HUES64 (cell line): Measurements from ENCODE around the gene PAQR9.
A peak's percentile ranks its signal among the peaks of the same experiment; 100 is the strongest.

Source experiments
- H3K27ac ChIP-seq: 2 replicates; pipeline ENCODE4 v1.7.0; 2013; ENCODE audit warnings: low read depth, low read length, inconsistent platforms
- H3K27me3 ChIP-seq: 2 replicates; pipeline ENCODE4 v1.6.1; 2013; ENCODE audit warnings: mild to moderate bottlenecking, low read length; ENCODE audit not compliant: insufficient read depth
- H3K36me3 ChIP-seq: 2 replicates; pipeline ENCODE4 v1.6.1; 2013; ENCODE audit warnings: mild to moderate bottlenecking, low read length; ENCODE audit not compliant: insufficient read depth
- H3K4me1 ChIP-seq: 2 replicates; pipeline ENCODE4 v1.6.1; 2013; ENCODE audit warnings: mild to moderate bottlenecking, low read length, moderate library complexity; ENCODE audit not compliant: insufficient read depth
- H3K4me3 ChIP-seq: 2 replicates; pipeline ENCODE4 v1.5.1; 2013; ENCODE audit warnings: mild to moderate bottlenecking, low read length, moderate library complexity
- H3K9ac ChIP-seq: 2 replicates; pipeline ENCODE4 v1.6.1; 2013; ENCODE audit warnings: mild to moderate bottlenecking, low read depth, low read length
- H3K9me3 ChIP-seq: 2 replicates; pipeline ENCODE4 v1.6.1; 2013; ENCODE audit warnings: low read depth, low read length; ENCODE audit not compliant: insufficient read depth
- WGBS: fragments of 150-250, 120-280 bp; methylation state at CpG from one replicate; pipeline ENCODE4 v1.1.7; 2013; ENCODE audit warnings: missing lambda C conversion rate; 5-methylcytosine and 5-hydroxymethylcytosine counted together

Gene PAQR9

DNA sequence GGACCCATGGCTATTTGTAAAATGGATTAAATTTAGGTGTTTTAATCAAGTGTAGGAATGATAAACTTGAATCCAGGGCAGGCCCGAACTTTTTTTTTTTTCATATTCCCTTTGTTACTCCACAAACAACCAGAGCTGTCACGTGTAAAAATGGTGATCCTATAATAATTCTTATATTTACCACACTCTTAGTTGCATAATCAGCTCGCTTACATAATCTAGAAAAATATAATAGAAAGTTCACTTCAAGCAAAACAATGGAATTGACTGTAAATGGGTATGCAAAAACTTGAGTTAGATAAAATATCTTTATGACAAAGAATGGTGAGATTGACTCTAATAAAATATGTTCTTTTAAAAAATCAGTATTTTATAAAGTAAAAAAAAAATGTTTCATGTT is 2.1 kb upstream of the PAQR9 start:
- WGBS = 100% methylated on average over 1 of the region's 3 CpGs
- no peak overlapping the region for H3K27ac ChIP-seq
- peaks cover 44% of the 10 kb centered on the region for H3K27me3 ChIP-seq
- H3K4me3 ChIP-seq = no peak overlapping the region
- H3K9ac ChIP-seq = no peak overlapping the region
- H3K4me1 ChIP-seq = peaks cover 7% of the 10 kb centered on the region; the same call in 1 of the 2 replicates
- no peaks in the 10 kb centered on the region for H3K9me3 ChIP-seq
- no peaks in the 10 kb centered on the region for H3K36me3 ChIP-seq

DNA sequence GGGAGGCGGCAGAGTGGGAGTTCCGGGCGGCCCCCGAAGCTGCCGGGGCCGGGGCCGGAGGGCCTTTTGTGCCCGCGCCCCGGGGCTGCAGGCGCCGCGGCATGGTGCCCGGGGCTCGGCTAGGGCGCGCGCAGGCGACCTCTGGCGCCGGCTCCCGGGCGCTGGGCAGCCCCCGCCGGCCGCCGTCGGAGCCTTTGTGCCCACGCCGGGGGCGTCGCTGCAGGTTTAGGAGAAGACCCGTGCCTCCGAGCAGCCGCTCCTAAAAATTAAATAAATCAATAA is 299 bp downstream of the PAQR9 start:
- no peaks in the 10 kb centered on the region for H3K9me3 ChIP-seq
- H3K27me3 ChIP-seq = peaks cover 44% of the 10 kb centered on the region
- peak overlapping the region; percentile 71 for H3K9ac ChIP-seq
- H3K27ac ChIP-seq = no peak overlapping the region
- peak overlapping the region; percentile 67 for H3K4me3 ChIP-seq
- no peaks in the 10 kb centered on the region for H3K36me3 ChIP-seq
- H3K4me1 ChIP-seq = peaks cover 7% of the 10 kb centered on the region; the same call in 1 of the 2 replicates
- under 1% methylated on average over 35 of the region's 35 CpGs for WGBS

DNA sequence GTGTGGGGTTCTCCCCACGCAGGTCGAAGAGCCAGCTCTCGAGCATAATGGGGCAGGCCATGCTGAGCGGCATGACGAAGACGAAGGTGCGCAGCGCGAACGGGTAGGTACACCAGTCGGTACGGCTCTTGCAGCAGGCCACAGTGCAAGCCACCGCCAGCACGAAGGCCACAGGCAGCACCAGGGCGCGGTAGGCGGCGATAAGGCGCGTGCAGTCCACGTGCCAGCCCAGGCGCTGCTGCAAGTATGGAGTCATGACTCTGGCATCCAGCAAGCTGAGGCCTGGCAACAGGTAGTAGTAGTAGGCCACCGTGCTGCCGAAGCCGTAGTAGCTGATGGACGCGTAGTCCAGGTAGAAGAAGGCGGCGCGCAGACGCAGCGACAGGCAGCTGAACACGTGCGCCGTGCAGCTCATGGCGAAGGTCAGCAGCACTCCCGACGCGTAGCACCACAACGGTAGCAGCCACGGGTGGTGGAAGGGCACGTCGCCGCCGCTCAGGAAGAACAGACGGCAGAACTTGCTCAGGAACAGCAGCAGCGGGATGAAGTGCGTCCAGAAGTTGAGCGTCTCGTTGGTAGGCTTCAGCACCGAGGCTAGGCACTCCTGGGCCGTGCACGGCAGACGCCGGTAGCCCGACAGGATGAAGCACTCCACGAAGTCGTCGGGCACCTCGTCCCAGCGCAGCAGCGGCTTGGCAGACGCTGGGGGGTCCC is 797 bp downstream of the PAQR9 start:
- WGBS = 61% methylated on average over 63 of the region's 63 CpGs
- no peaks in the 10 kb centered on the region for H3K36me3 ChIP-seq
- peaks cover 44% of the 10 kb centered on the region for H3K27me3 ChIP-seq
- H3K4me1 ChIP-seq = peaks cover 7% of the 10 kb centered on the region; the same call in 1 of the 2 replicates
- H3K4me3 ChIP-seq = peak overlapping the region; percentile 67
- peak overlapping the region; percentile 71 for H3K9ac ChIP-seq
- no peak overlapping the region for H3K27ac ChIP-seq
- H3K9me3 ChIP-seq = no peaks in the 10 kb centered on the region

DNA sequence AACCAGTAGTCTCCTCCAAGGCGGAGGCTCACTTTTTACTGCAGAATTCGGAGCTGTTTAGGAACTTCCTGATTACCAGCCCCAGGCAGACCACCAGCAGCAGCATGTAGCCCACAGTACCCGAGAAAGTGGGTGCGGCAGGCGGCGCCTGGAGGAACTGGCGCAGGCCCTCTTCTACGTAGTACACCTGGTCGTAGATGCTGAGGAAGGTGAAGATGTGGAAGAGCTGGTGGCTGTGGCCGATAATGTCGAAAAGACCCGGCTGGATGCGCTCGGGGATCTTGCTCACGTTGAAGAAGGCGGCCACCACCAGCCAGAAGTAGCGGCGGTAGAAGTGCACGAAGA is 1.3 kb downstream of the PAQR9 start:
- WGBS = 95% methylated on average over 19 of the region's 19 CpGs
- H3K4me3 ChIP-seq = no peak overlapping the region
- no peak overlapping the region for H3K27ac ChIP-seq
- no peaks in the 10 kb centered on the region for H3K9me3 ChIP-seq
- peaks cover 7% of the 10 kb centered on the region; the same call in 1 of the 2 replicates for H3K4me1 ChIP-seq
- H3K27me3 ChIP-seq = peaks cover 44% of the 10 kb centered on the region
- no peaks in the 10 kb centered on the region for H3K36me3 ChIP-seq
- no peak overlapping the region for H3K9ac ChIP-seq

DNA sequence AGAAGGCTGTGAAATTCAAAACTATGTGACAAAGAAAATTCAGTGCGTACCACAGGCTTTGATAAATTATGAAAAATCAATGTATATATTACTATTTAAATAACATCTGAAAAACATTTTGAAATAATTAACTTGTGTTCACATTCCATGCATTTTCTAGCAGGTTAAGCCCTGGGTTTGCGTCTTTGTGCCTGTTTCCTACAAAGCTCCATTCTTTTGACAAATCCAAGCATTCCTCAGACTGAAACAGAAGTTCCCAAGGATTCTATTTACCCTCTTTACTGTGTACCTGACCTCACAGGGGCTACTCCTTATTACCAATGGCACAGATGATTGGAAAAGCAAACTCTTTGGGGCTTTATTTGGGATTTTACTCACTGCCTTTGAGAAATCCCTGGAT is 1.9 kb downstream of the PAQR9 start:
- Histone ChIP-seq H3K4me1 (peaks cover 7% of the 10 kb centered on the region; the same call in 1 of the 2 replicates), H3K27me3 (peaks cover 43% of the 10 kb centered on the region), H3K27ac (no peak overlapping the region), H3K9ac (no peak overlapping the region), H3K36me3 (no peaks in the 10 kb centered on the region), H3K4me3 (no peak overlapping the region), H3K9me3 (no peaks in the 10 kb centered on the region)
- WGBS = 84% methylated on average over 1 of the region's 2 CpGs

DNA sequence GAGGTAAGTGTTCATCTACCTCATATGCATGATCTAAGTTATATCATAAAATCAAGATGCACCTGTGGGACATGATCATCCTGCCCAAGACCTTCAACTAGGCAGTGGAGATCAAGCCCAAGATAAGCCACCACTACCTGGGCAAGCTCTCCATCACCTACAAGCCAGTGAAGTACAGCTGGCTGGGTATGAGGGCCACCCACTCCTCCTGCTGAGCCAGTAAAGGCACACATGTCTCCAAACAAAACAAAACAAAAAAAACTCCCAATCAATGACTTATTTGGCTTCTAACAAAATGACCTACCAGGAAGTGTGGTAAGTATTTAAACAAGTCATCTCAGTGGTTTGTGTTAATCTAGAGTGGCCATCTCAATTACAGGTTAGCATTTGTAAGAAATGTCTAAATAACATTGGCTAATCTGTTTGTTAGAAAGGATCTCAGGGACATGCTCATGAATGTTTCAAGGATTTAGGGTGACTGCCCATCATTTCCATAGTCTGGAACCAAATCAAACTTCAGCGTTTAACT is 3.1 kb downstream of the PAQR9 start:
- Histone ChIP-seq H3K9ac (no peak overlapping the region), H3K4me1 (peaks cover 7% of the 10 kb centered on the region; the same call in 1 of the 2 replicates), H3K36me3 (no peaks in the 10 kb centered on the region), H3K4me3 (no peak overlapping the region), H3K27me3 (peaks cover 36% of the 10 kb centered on the region), H3K27ac (no peak overlapping the region), H3K9me3 (no peaks in the 10 kb centered on the region)
- 88% methylated on average over 1 of the region's 1 CpG for WGBS

DNA sequence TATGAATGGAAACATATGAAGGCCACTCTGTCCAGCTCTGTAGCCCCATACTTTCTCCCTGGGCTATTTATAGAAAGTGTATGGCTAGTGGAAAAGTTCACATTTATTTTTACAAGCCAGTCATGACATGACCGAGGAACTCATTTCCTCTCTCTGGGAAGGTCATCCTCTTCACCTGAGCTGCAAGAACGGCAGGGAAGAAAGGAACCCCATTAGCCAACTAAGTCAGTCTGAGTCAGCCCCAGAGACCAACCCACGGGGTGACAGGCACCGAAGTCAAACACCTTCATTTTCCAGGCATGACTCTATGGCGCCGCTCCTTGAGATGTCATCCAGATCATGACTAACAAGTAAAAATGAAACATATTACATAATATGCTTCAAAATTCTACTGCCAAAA is 4.8 kb downstream of the PAQR9 start:
- 88% methylated on average over 6 of the region's 6 CpGs for WGBS
- Histone ChIP-seq H3K4me3 (no peak overlapping the region), H3K9ac (no peak overlapping the region), H3K36me3 (no peaks in the 10 kb centered on the region), H3K9me3 (no peaks in the 10 kb centered on the region), H3K4me1 (peaks cover 7% of the 10 kb centered on the region; the same call in 1 of the 2 replicates), H3K27me3 (peaks cover 21% of the 10 kb centered on the region), H3K27ac (no peak overlapping the region)

DNA sequence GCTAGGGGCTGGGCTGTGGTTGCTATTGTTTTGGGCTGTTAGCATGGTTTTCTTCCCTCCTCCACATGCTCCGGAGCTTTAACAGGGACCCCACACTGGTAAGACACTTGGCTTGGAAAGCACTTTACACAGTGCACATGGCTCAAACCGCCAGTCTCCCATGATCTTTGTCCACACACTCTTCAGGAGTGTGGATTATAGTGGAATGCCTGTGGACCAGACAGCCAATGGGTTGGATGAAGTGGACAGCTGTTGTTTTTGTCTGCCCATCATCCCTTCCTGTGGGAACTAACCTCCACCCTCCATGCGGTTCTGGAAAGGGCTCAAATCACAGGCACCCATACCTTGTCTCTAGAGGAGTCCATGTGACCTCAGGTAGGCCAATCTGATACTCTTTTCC is 10.0 kb downstream of the PAQR9 start:
- no peaks in the 10 kb centered on the region for H3K27me3 ChIP-seq
- WGBS = 93% methylated on average over 3 of the region's 3 CpGs

DNA sequence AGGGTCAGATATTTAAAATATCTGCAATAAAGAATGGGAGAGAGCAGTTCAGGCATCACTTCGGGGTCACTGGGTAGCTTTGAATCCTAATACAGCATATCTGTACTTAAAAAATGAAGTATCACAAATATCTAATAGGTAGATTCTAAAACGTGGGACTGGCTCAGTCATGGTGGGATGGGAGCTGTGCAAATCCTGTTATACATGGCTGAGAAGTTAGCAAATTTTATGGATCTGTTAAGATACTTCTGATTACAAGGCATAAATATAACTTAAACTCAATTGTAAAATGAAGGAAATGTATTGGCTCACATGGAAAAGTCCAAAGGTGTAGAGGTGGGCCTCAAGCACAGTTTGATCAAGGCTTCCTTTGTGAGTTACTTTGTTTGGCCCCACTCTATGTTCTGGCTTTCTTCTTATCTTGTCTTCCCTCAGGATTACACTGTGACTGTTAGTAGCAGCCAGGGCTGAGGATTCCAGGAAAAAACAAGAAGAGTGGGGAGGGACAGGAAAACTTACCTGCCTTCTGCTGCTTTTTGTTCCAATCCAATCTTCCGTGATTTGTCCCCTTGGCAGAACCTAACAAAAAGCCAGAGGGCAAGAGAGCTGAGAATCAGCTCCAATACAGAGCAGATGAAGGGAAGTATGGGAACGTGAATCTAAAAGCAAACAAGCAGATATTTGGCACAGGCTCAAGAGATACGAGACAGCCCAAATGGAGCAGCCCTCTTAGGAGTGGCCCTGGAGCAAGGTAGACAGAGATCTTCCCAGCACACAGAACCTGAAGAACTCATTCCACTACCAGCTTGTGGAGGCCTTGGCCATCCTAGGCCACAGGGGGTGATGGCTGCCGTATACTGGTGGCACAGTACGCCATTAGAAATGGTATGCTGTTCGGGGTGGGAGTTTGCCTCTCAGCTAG is 10.9 kb downstream of the PAQR9 start:
- H3K4me1 ChIP-seq = peaks cover 17% of the 10 kb centered on the region; the same call in 1 of the 2 replicates
- H3K27me3 ChIP-seq = no peaks in the 10 kb centered on the region
- H3K9me3 ChIP-seq = no peaks in the 10 kb centered on the region
- no peaks in the 10 kb centered on the region for H3K36me3 ChIP-seq
- no peak overlapping the region for H3K27ac ChIP-seq
- H3K9ac ChIP-seq = no peak overlapping the region
- WGBS = 83% methylated on average over 8 of the region's 8 CpGs
- no peak overlapping the region for H3K4me3 ChIP-seq

More for the DNA sequence above, 10.0 kb downstream of the PAQR9 start:
- H3K27ac ChIP-seq = no peak overlapping the region
- peaks cover 17% of the 10 kb centered on the region; the same call in 1 of the 2 replicates for H3K4me1 ChIP-seq
- no peaks in the 10 kb centered on the region for H3K9me3 ChIP-seq
- no peaks in the 10 kb centered on the region for H3K36me3 ChIP-seq
- H3K4me3 ChIP-seq = no peak overlapping the region
- no peak overlapping the region for H3K9ac ChIP-seq

DNA sequence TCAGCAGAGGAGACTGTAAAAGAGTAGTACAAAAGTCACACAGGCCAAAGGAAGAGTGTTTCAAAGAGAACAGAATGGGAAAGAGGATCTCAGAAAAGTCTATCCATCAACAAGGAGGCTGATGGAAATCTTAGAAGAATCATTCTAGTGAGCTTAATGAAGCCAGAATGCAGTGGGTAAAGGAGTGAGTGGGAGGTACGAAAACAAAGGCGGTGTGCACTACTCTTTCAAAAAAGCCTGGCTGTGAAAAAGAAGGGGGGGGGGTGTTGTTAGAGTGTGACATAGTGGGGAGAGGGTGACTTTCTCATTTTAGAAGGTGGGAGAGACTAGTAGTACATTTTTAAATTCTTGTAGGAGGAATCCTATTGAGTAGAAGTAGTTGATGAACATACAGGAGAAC is 11.7 kb downstream of the PAQR9 start:
- Histone ChIP-seq H3K4me3 (no peak overlapping the region), H3K27ac (no peak overlapping the region), H3K9me3 (no peaks in the 10 kb centered on the region), H3K9ac (no peak overlapping the region), H3K36me3 (no peaks in the 10 kb centered on the region), H3K27me3 (no peaks in the 10 kb centered on the region), H3K4me1 (peaks cover 17% of the 10 kb centered on the region; the same call in 1 of the 2 replicates)
- 95% methylated on average over 2 of the region's 2 CpGs for WGBS

DNA sequence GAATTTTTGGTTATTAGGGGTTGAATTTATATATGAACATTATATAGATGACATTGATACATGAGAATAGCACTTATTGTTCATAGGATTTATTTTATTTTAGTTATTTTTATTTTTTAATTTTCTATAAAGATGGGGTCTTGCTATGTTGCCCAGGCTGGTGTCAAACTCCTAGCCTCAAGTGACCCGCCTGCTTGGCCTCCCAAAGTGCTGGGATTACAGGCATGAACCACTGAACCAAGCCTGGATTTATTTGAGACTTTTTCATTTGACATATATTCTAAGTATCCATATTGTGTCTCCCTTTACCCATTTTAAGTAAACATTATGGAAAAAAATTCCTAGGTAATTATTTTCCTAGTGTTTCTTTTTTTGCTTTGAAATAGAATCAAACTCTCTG is 12.5 kb downstream of the PAQR9 start:
- H3K36me3 ChIP-seq = no peaks in the 10 kb centered on the region
- H3K4me1 ChIP-seq = peaks cover 17% of the 10 kb centered on the region; the same call in 1 of the 2 replicates
- no peaks in the 10 kb centered on the region for H3K9me3 ChIP-seq
- no peak overlapping the region for H3K9ac ChIP-seq
- H3K27ac ChIP-seq = no peak overlapping the region
- 86% methylated on average over 1 of the region's 1 CpG for WGBS
- no peak overlapping the region for H3K4me3 ChIP-seq
- H3K27me3 ChIP-seq = no peaks in the 10 kb centered on the region
